GM19324 (cell line): ENCODE data around the gene MAGI2.
A peak's percentile ranks its signal among the peaks of the same experiment; 100 is the strongest.

ENCODE experiments used
- ATAC-seq: cut with Tn5 transposase; IDR thresholded peaks from one replicate; pipeline ENCODE4 v1.9.1; 2021; ENCODE audit warnings: mild to moderate bottlenecking, moderate library complexity; ENCODE audit not compliant: unreplicated experiment, low FRiP score

MAGI2 gene

GRCh38 chr7:79282882-79283602 is 170.4 kb downstream of the MAGI2 start:
- ATAC-seq: no peak

DNA sequence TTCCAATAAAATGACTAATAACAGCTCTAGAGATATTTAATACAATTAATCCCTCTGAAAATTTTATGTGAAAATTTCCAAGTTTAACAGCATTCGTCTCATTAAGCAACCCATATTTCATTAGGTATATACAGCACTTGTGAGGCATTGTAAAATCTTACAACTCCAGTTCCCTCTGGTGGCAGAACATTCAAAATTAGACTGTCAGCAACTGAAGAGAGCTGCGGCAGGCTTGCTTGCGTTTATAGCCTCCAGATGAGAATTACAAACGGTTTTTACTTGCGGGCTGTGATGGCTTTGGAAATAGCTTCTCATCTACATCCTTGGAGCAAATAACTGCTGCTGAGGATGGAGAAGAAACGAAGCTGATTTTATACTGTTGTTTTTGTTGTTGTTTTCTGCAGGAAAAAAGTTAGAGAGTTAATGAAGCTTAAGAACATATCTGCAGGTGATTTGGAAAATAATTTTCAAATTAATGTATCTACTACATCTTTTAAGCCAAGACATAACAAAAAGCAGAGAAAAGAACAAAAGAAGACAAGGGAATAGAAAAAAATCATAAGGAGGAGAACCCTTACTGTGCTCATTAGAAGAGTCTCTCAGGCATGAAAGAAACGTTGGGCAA is 171.3 kb downstream of the MAGI2 start:
- ATAC-seq: no peak

DNA sequence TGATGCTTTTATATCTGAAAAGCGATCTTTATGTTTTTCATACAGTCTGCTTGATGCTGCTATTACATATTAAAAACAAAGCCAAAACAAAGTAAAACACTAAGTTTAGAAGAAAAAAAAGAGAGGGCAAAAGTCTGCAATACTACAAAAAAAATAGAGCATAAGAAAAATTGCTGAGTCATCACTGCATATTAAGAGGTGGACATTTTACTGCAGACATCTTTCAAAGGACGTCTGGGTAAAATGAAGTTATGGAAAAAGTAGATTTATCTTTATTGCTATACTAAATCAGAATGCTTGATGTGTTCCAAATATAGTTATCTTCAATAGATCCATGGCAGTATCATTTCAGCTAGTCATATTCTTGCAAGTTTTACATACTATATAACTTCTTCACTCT is 172.0 kb downstream of the MAGI2 start:
- no peak for ATAC-seq

GRCh38 chr7:79272938-79273337 is 180.5 kb downstream of the MAGI2 start:
- ATAC-seq: no peak

GRCh38 chr7:79272066-79272669 is 181.3 kb downstream of the MAGI2 start:
- ATAC-seq: peak; percentile 57

GRCh38 chr7:79268730-79269129 is 184.7 kb downstream of the MAGI2 start:
- ATAC-seq: no peak

- no peak for ATAC-seq
These were observed 194.6 kb downstream of the MAGI2 start for GRCh38 chr7:79258826-79259225.

DNA sequence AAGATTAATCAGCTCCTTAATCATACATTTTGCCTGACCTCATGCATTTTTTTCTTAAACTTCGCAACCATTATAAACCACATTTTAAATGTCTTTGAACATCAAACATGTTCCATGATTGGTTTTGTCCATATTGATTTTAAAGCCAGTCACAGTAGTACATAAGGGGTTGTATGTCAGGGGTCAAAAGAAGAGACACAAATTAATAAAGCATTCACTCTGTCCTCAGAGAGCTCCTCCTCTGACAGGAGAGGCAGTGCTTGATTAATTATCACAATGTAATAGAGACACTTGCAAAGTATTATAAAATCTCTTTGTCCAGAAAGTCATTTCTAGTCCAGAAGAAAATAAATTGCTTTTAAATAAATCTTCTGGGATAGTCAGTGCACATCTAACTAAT is 195.5 kb downstream of the MAGI2 start:
- ATAC-seq: no peak

- no peak for ATAC-seq
These were observed 207.7 kb downstream of the MAGI2 start for GRCh38 chr7:79245623-79246249.

- no peak for ATAC-seq
These were observed 209.0 kb downstream of the MAGI2 start for GRCh38 chr7:79244482-79244881.

DNA sequence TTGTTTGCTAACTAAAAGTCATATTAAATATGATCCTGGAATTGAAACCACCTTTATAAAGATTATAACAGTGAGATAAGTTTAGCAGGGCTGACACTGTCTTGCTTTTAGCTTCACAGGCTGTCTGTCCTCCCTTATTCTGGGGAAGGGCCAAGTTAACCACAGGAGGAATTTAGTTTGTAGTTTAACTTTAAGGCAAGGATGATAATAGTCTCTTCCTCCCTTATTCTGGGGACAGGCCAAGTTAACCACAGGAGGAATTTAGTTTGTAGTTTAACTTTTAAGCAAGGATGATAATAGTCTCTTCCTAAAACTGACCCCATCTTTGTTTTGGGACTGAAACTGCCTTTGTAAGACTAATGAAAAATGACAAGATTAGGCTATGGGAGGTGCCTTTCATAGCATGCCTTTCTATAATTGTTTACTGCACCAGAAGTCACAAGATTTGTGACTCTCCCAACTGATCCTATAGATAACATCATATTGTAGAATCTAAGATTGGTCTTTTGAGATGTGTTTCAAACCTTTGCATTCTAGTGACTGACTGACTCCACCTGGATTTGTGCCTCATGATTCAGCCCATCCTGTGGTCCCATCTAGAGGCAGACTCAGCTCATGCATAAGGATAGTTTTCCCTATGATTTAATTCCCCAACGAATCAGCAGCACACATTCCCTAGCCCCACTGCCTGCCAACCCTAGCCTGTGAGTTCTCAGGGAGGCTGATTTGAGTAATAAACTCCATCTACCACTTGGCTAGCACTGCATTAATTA is 212.0 kb downstream of the MAGI2 start:
- no peak for ATAC-seq

DNA sequence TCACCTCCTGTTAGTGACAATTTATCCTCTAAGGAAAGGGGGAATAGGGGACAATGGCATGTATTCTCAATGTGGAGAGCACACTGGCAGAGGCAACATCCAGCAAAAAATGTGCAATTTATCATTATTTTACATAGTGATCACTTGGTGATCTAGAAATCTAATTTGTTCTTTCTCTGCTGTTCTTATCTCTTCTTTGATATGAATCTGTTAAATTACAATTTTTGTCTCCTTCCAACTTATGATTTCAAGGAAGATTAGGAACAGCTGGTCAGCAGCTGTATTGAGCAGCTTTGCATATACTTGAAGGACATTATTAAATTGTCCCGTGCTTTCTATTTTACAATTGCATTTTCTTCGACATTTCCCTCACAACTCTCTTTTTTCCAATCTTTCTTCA is 213.1 kb downstream of the MAGI2 start:
- ATAC-seq: no peak

DNA sequence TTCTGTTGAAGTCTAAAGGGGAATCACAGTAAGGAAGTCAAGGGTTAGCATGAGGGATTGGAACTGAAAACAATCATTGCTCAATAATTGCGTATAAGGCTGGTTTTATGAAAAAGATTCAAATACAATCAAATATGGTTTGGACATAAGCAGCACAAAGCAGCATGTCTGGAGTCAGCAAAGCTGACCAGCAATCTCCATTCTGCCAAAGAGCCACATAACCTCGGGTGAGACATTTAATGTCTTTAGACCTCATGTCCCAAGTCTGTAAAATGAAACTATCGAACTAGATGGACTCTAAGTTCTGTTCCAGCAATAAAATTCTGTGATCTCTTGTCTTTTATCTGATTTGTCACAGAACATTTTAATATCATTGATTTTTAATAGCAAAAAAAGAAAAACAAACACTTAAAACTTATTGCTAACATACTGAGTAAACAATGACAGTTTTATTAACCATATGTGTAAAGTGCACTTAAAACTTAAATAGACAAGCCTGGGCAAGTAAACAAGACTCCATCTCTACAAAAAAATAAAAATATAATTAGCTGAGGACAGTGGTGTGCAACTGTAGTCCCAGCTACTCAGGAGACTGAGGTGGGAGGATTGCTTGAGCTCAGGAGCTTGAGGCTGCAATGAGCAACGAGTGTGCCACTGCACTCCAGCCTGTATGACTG is 217.0 kb downstream of the MAGI2 start:
- ATAC-seq: no peak

GRCh38 chr7:79227044-79227443 is 226.4 kb downstream of the MAGI2 start:
- ATAC-seq: no peak

DNA sequence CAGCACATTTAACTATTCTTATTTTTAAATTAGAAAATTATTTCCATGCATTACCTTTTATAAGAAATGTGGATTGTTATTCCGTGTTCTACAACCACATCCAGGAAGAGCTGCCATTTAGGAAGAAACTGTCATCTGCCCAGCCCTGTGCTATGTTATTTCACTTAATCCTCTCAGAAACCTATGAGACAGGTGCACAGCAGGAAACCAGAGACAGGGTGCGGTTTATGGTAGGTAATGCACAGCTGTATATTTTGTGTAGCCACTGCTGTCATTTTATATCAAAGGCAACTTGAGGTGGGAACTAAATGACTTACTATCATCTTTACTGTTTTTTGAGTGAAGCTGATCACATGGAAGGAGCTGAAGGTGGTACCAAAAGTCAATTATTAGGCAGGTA is 232.3 kb downstream of the MAGI2 start:
- no peak for ATAC-seq

DNA sequence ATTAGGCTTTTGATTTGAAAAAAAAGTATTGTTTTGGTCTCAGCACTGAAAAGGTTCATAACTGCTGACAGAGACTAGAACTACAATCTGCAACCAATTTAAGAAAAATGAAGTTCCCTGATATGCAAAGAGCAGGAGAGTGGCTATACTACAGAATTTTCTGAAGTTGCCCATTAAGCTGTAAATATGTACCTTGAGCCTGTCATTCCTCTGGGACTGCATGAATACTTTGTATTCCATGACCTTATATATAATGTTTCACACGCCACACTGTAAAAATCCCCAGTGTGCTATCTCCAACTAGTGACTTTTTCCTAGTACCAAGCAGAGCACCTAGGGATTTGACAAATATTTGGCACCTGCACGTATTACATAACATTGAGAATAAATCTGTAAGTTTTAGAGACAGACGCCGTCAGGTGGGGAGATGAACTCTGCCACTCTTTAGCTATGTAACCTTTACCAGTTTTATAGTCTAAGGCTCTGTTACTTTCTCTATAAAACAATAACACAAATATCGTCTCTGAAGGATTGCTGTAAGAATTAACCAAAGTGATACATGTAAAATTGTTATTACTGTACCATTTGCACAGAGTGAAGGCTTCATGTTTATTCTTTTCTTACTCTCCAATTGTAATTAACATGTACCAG is 235.4 kb downstream of the MAGI2 start:
- no peak for ATAC-seq

GRCh38 chr7:79217468-79217867 is 236.0 kb downstream of the MAGI2 start:
- ATAC-seq: no peak

DNA sequence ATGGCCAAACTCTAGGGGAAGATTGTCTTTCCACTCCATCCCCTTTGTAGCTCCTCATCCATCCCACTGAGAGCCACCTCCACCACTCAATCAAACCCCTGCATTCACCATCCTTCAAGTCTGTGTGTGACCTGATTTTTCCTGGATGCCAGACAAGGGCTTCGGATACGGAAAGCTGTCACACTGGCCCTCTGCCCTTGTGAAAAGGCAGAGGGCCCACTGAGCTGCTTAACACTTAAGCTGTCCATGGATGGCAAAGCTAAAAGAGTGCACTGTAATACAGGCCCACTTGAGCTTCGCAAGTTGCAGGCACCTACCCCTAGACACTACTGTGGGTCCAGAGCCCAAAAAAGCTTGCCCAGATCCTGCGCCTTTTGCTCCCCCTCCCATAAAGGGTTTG is 237.2 kb downstream of the MAGI2 start:
- ATAC-seq: no peak

DNA sequence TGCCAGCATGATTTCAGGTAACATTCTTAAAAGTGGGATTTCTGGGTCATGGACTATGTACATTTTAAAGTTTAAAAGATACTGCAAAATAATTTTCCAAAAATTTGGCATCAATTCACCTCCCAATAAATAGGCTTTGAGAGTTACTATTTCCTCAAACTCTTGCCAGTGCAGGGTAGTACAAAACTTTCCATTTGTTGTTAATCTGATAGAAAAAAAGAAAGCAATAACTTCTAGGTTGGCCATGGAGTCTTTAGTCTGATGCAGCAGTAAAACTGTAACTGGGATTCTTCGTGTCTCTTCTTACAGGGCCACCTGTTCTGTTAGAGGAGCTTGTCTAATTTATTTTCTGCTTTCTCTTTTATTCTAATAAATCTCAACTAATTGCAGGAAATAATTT is 241.1 kb downstream of the MAGI2 start:
- no peak for ATAC-seq

GRCh38 chr7:79211724-79212123 is 241.7 kb downstream of the MAGI2 start:
- ATAC-seq: no peak
